HG02798 (cell line): ENCODE data around the gene CELA3A.
"Not testable (repeated sequence)": the region's sequence is repeated elsewhere in the genome, so short reads cannot be mapped to it uniquely, and the experiment has no call there.

Experiments
- ATAC-seq: cut with Tn5 transposase; IDR thresholded peaks from one replicate; pipeline ENCODE4 v1.9.1; 2021; ENCODE audit warnings: mild to moderate bottlenecking; ENCODE audit not compliant: unreplicated experiment, poor library complexity

CELA3A gene

DNA sequence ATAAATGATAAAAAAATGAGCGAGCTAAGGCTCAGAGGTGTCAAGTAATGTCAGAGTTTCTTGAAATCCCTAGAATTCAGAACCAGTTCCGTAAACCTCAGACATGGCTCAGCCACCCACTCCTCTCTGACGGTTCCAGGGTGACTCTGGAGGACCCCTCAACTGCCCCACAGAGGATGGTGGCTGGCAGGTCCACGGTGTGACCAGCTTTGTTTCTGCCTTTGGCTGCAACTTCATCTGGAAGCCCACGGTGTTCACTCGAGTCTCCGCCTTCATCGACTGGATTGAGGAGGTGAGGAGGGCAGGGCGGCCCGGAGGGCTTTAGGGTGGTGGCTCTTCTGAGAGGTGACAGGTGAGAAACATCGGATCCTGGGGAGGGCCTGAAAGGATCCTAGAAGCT lies 8.1 kb downstream of the CELA3A start:
- not testable (repeated sequence) for ATAC-seq

DNA sequence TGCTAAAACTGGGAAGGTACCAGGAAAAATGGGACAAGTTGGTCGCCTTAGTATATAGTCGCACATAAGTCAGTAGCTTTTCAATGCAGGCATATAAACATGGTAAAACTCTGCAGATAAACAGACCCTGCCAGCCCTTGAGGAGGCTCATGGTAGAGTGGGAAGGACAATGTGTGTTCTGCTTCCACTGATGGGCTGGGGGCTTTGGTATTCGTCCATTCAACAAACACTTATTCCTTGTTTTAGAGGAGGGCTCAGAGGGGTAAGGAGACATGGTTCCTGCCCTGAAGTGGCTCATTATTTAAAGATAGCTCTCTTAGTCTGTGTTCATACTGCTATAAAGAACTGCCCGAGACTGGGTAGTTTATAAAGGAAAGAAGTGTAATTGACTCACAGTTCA lies 11.3 kb downstream of the CELA3A start:
- not testable (repeated sequence) for ATAC-seq

DNA sequence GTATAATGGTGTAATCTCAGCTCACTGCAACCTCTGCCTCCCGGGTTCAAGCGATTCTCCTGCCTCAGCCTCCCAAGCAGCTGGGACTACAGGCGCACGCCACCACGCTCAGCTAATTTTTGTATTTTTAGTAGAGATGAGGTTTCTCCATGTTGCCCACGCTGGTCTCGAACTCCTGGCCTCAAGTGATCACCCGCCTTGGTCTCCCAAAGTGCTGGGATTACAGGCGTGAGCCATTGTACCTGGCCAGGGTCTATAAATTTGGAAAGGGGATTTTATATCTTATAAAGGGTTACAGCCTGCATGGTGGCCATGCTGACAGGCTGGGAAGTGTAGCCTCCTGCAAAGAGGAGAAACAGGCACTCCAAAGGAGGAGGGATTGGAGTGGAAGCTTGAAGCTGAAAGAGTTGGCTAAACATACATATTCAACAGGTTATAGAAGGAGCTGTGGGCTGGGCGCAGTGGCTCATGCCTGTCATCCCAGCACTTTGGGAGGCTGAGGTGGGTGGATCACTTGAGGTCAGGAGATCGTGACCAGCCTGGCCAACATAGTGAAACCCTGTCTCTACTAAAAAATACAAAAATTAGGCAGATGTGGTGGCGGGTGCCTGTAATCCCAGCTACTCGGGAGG lies 13.2 kb downstream of the CELA3A start:
- not testable (repeated sequence) for ATAC-seq

- peak; percentile 66 for ATAC-seq
Observed at GRCh38 chr1:22018583-22019559, 17.4 kb downstream of the CELA3A start.

DNA sequence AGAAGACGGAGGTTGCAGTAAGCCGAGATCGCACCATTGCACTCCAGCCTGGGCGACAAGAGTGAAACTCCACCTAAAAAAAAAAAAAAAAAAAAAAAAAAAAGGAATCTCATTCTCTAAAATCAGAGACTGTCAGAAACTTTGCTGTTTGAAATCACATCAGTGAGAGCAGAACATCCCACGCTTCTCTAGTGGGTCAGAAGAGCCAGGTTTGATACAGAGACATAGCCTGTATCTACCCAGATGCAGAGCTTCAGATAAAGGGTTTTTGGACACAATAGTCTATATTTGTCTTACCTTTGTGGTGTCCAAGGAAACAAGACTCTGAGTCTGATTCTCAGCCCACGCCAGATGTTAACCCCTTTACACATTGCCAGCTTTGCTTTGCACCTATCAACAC lies 19.6 kb downstream of the CELA3A start:
- ATAC-seq, result no peak

GRCh38 chr1:22024485-22025367 lies 23.3 kb downstream of the CELA3A start:
- ATAC-seq, result peak; percentile 47

DNA sequence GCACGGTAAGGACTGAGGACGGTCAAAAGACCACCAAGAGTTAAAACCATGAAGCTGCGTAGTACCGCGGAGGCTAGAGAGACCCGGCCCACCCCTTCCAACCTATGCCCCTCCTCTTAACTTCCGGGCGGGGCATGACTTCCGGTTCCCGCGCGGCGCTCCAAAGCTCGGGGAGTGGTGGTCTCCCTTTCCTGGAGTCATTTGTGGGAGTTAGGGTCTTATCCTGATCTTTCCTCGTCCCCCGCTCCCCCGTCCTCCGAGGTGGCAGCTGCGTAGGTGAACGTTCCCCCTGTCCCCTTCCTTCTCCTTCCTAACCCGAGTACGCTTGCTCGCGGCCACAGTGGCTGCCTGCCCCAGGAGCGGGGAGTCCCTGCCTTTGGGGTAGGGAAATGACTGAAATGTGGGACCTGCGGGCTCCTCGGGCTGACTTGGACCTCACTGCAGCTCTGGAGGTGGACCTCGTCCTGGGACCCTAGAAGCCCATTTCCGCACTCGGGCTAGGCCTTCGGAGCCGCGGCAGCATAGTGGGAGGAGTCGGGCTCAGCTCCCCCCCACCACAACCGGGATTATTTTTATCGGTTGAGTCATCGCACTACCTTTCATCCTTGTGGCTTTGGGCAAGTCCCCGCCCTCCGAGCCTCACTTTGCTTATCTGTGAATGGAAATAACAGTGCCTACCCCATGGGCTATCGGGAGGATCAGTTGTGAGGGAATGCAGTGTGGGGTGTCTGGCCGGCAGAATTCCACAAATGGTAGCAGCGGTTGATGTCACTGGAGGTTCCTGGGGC lies 24.1 kb downstream of the CELA3A start:
- ATAC-seq, result peak; percentile 80

GRCh38 chr1:22026924-22027289 lies 25.4 kb downstream of the CELA3A start:
- no peak for ATAC-seq

DNA sequence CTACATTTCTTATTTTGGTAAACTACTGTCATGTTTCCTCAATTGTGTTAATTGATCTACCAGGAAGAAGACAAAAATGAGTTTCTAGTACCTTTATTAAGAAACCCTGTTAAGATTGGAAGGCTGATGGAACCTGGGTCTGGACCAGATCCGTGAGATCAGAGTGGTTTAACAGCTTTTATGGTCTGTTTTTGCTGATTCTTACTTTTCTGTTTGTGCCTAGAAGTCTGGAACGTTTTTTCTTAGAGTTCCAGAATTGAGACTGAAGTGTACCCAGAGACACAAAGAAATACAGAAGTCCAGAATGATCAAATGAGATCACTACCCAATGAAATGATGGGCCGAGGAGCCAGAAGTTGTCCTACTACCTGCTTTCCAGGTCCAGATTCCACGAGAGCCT lies 28.6 kb downstream of the CELA3A start:
- no peak for ATAC-seq

DNA sequence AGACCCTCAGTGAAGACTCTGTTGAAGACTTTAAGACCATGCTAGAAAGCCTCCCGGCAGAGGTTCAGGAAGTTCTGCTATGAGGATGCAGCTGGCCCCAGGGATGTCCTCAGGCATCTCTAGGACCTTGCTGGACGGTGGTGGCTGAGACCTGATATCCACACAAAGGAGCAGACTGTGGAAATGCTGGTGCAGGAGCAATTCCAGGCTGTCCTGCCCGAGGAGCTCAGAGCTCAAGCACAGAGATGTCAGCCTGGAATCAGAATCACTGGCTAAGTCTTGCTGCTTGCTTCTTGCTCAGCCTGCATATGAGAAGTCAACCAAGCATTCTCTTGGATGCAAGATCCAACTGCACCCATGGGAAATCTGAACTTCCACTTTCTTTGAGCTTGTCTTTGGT lies 29.0 kb downstream of the CELA3A start:
- no peak for ATAC-seq

GRCh38 chr1:22031214-22031962 lies 29.9 kb downstream of the CELA3A start:
- ATAC-seq, result no peak

DNA sequence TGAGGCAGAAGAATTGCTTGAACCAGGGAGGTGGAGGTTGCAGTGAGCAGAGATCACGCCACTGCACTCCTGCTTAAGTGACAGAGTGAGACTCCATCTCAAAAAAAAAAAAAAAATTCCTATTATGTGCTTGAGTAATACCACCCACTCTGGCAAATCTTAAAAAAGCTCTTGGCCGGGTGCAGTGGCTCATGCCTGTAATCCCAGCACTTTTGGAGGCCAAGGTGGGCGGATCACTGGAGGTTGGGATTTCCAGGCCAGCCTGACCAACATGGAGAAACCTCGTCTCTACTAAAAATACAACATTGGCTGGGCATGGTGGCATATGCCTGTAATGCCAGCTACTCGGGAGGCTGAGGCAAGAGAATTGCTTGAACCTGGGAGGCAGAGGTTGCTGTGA lies 33.4 kb downstream of the CELA3A start:
- ATAC-seq, result not testable (repeated sequence)

DNA sequence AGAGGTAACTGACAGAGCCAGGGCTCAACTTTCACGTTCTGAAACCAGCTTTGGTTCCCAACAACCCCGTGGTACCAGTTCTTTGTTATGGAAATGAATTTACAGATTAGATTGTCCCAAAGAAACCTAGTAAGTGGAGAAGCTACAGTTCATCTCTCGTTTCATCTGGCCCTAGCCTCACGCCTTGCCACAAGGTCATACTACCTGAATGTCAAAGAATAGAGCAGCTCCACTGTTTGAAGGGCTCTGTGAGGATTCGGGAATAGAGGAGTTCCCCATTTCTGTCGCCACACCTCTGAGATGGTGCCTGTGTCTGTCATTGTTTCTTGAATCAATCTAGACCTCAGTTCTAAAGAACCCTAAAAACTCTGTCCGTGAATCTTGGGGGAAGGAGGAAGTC lies 36.1 kb downstream of the CELA3A start:
- ATAC-seq, result no peak

GRCh38 chr1:22038036-22038435 lies 36.6 kb downstream of the CELA3A start:
- ATAC-seq, result no peak

GRCh38 chr1:22039594-22040285 lies 38.3 kb downstream of the CELA3A start:
- ATAC-seq, result peak; percentile 97

DNA sequence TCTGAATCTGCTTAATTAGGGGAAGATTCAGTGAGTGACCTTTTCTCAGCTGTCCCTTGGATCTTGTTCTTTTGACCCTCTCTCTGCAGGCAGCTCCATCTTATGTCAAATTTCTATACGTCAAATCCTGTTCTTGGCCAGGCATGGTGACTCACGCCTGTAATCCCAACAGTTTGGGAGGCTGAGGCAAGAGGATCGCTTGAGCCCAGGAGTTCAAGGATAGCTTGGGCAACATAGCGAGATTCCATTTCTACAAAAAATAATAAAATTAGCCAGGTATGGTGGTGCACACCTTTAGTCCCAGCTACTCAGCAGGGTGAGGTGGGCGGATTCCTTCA lies 38.8 kb downstream of the CELA3A start:
- ATAC-seq, result no peak

- ATAC-seq, result no peak
Observed at GRCh38 chr1:22041505-22041904, 40.0 kb downstream of the CELA3A start.

DNA sequence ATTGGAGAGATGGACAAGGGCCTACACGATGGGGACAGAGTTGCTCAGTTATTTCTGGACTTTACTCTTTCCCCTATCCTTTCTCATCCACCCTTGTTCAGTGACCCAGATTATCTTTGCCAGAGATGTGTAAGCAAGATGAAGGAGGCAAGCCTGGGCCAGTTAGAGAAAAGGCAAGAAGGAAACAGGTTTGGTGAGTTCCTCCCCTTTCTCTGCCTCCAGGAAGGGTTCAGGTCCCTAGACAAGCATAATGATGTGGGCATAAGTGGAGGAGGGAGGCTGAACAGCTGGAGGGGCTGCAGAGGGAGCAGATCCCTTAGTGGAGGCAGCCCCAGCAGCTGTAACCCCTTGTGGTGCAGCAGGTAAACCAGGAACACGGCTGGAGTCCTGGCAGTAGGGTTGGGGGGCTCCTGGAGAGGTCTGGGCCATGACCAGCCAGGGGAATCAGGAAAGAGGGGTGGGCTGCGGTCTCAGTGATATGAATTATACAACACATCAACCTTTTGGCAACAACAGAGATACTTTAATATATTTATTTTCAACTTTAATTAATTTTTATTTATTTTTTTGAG lies 41.8 kb downstream of the CELA3A start:
- no peak for ATAC-seq
